GM21367 (cell line): ENCODE measurements around the gene GNB1.
"Not testable (repeated sequence)": the region's sequence is repeated elsewhere in the genome, so short reads cannot be mapped to it uniquely, and the experiment has no call there.

Source experiments
- ATAC-seq: cut with Tn5 transposase; IDR thresholded peaks from one replicate; pipeline ENCODE4 v1.9.1; 2021; ENCODE audit not compliant: unreplicated experiment

The GNB1 gene

GRCh38 chr1:1892079-1892762 is 1.3 kb upstream of the GNB1 start:
- ATAC-seq, result no peak

GRCh38 chr1:1891349-1892078 is 627 bp upstream of the GNB1 start:
- no peak for ATAC-seq

GRCh38 chr1:1889847-1890505 is 911 bp downstream of the GNB1 start:
- ATAC-seq, result peak; percentile 19

GRCh38 chr1:1889090-1889750 is 1.7 kb downstream of the GNB1 start:
- ATAC-seq, result no peak

GRCh38 chr1:1883890-1884289 is 7.0 kb downstream of the GNB1 start:
- not testable (repeated sequence) for ATAC-seq

GRCh38 chr1:1883092-1883873 is 7.6 kb downstream of the GNB1 start:
- ATAC-seq, result no peak

GRCh38 chr1:1881727-1882126 is 9.2 kb downstream of the GNB1 start:
- no peak for ATAC-seq

GRCh38 chr1:1880617-1881312 is 10.1 kb downstream of the GNB1 start:
- no peak for ATAC-seq

GRCh38 chr1:1879942-1880341 is 10.9 kb downstream of the GNB1 start:
- ATAC-seq, result no peak

GRCh38 chr1:1877865-1878436 is 12.9 kb downstream of the GNB1 start:
- ATAC-seq, result no peak

- no peak for ATAC-seq
Measured at GRCh38 chr1:1876335-1876930, 14.5 kb downstream of the GNB1 start.

GRCh38 chr1:1875932-1876331 is 15.0 kb downstream of the GNB1 start:
- ATAC-seq, result no peak

GRCh38 chr1:1874901-1875300 is 16.0 kb downstream of the GNB1 start:
- no peak for ATAC-seq

- ATAC-seq, result no peak
Measured at GRCh38 chr1:1873186-1873585, 17.7 kb downstream of the GNB1 start.

GRCh38 chr1:1872329-1872994 is 18.4 kb downstream of the GNB1 start:
- ATAC-seq, result no peak

- no peak for ATAC-seq
Measured at GRCh38 chr1:1869469-1869868, 21.4 kb downstream of the GNB1 start.

- no peak for ATAC-seq
Measured at GRCh38 chr1:1867164-1867563, 23.7 kb downstream of the GNB1 start.

- ATAC-seq, result no peak
Measured at GRCh38 chr1:1862905-1863547, 27.9 kb downstream of the GNB1 start.
